Measurements from ENCODE around the gene CHCHD6.
A peak's percentile ranks its signal among the peaks of the same experiment; 100 is the strongest.

The CHCHD6 gene

DNA sequence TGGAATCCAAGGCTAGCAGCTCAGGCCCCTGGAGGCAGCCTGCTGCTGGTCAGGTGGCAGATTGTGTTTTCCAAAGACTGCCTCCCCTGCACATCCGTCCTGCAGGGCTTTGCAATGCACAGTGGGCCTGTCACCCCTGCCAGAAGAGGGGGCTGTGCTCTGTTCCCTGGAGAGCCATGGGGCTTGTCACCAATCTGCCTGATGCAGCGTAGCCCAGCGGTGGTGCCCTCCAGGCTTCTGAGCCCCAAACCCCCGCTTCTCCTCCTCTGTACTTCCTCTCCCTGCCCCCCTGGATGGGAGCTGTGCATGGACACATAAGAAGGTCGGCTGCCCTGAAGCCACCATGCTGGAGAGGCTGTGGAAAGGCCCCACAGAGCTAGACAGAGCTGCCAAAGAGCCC, 268.8 kb downstream of the CHCHD6 start:
- H3K4me3 ChIP-seq (ENCODE audit: low read length) = no peak overlapping the region

GRCh38 chr3:126973814-126974213, 269.8 kb downstream of the CHCHD6 start:
- no peak overlapping the region for H3K4me3 ChIP-seq (ENCODE audit: low read length)
- no peak for DNase-seq (ENCODE audit: low read depth, low spot score)

More for the DNA sequence above, 268.8 kb downstream of the CHCHD6 start:
- no peak for DNase-seq (ENCODE audit: low read depth, low spot score)

DNA sequence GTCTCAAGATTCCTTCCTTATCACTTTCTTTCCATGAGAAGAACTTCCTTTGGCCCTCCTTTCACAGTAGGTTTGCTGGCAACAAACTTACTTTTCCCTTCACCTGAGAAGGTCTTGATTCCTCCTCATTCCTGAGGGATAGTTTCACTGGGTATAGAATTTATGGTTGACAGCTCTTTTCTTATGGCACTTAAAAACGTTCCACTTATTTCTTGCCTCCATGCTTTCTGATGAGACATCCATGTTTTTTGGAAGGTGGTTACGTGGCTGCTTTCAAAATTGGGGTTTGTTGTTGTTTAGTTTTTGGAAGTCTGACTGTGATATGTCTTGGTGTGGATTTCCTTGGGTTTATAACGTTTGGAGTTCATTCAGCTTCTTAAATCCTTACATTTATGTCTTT, 270.7 kb downstream of the CHCHD6 start:
- no peak overlapping the region for H3K4me3 ChIP-seq (ENCODE audit: low read length)
- no peak for DNase-seq (ENCODE audit: low read depth, low spot score)

DNA sequence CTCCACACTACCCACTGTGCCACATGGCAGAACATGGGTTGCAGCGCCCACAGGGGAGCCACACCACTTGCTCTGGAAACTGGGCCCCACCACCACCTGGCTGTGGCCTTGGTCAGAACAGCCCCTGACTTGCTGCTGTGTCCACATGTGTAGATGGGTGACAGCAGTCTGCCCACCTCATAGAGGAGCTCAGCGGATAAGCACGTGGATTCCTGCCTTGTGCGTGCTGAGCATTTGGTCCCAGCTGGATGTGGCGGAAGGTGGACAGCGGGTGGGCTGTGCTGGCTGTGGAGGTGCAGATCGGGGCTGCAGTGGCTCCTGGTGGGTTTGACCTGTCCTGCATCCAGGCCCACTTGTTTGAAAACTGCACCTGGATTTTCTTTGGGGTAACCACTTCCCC, 272.9 kb downstream of the CHCHD6 start:
- no peak overlapping the region for H3K4me3 ChIP-seq (ENCODE audit: low read length)
- no peak for DNase-seq (ENCODE audit: low read depth, low spot score)

GRCh38 chr3:126977821-126978220, 273.8 kb downstream of the CHCHD6 start:
- DNase-seq (ENCODE audit: low read depth, low spot score) = no peak
- H3K4me3 ChIP-seq (ENCODE audit: low read length) = no peak overlapping the region

DNA sequence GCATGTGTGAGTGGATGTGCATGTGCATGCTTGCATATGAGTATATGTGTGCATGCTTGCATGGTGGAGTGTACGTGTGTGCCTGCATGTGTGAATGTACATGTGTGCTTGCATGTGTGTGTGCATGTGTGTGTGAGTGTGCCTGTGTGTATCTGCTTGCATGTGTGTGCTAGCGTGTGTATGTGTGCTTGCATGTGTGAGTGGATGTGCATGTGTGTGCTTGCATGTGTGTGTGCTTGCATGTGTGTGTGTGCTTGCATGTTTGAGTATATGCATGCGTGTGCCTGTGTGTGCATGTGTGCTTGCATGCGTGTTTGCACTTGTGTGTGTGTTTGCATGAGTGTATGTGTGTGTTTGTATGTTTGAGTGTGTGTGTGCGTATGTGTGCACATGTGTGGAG, 274.3 kb downstream of the CHCHD6 start:
- no peak overlapping the region for H3K4me3 ChIP-seq (ENCODE audit: low read length)
- no peak for DNase-seq (ENCODE audit: low read depth, low spot score)

- H3K4me3 ChIP-seq (ENCODE audit: low read length) = no peak overlapping the region
- peak; percentile 20 for DNase-seq (ENCODE audit: low read depth, low spot score)
Measured at GRCh38 chr3:126979046-126979628, 275.1 kb downstream of the CHCHD6 start.

DNA sequence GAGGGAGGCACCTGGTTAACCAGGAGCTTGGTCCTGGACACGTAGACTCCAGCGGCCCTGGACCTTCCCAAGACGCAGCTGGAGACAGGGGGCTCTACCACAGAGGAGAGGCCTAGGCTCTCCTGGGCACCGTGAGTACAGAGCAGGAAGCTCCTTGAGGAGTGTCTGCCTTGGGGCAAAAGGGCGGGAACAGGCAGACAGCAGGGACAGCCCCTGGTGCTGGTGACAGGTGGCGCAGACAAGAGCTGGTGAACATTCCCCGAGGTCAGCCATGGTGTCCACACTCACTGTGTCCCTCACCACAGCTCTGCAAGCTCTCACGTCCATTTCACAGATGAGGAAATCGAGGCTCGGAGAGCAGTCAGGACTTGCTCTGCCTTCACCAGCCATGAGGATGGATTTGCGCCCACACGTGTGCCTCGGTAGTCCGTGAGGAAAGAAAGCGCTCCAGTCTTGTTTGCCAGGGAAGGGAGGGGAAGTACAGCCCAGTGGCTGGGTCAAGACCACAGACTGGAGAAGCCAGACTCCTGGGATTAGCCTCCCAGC, 276.3 kb downstream of the CHCHD6 start:
- H3K4me3 ChIP-seq (ENCODE audit: low read length) = no peak overlapping the region
- DNase-seq (ENCODE audit: low read depth, low spot score) = no peak

DNA sequence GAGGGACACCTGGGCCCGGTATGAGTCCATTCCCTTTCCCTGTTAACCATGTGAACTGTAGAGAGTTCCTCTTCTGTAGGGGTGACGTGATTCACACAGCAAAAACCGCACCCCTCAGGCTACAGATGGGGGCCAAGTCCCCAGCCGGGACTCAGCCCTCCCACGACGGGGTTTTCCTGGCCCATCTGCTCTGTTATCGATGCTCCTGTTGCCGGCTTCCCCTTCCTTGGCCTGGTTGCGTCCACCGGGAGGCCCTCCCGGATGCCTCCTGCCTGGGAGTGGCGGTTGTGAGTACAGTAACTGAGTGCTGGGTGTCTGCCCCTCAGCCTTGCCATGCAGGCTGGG, 278.1 kb downstream of the CHCHD6 start:
- H3K4me3 ChIP-seq (ENCODE audit: low read length) = peak overlapping the region; percentile 54
- no peak for DNase-seq (ENCODE audit: low read depth, low spot score)

GRCh38 chr3:126982471-126983175, 278.6 kb downstream of the CHCHD6 start, which contains the start of gene PLXNA1:
Gene PLXNA1, plus strand, starts transcription at chr3:126983115. Its CDS starts 5,479 bp downstream, at chr3:126988594.
- H3K4me3 ChIP-seq (ENCODE audit: low read length) = peak within 1 kb of the TSS; percentile 54
- DNase-seq (ENCODE audit: low read depth, low spot score) = peak; percentile 67

DNA sequence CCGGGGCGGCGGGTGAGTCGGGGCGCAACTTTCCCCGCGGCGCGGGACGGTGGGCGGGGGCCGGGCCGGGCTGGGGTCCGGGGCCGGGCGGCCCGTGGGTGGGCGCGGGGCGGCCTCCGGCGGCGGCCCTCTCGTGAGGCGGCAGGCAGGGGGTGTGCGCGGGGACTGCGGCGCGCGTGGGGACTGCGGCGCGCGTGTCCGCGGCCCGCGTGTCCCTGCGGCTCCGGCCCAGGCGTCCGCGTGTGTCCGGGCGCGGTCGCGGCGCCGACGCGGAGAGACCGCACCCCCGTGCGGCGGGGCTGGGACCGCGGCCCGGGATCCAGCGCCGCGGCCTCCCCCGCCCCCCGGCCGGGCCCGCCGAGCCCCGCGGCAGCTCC, 279.2 kb downstream of the CHCHD6 start:
- no peak for DNase-seq (ENCODE audit: low read depth, low spot score)

GRCh38 chr3:126983653-126984390, 279.8 kb downstream of the CHCHD6 start:
- DNase-seq (ENCODE audit: low read depth, low spot score) = no peak
- peak overlapping the region; percentile 53 for H3K4me3 ChIP-seq (ENCODE audit: low read length)

More for the DNA sequence above, 279.2 kb downstream of the CHCHD6 start:
- peak overlapping the region; percentile 53 for H3K4me3 ChIP-seq (ENCODE audit: low read length)

DNA sequence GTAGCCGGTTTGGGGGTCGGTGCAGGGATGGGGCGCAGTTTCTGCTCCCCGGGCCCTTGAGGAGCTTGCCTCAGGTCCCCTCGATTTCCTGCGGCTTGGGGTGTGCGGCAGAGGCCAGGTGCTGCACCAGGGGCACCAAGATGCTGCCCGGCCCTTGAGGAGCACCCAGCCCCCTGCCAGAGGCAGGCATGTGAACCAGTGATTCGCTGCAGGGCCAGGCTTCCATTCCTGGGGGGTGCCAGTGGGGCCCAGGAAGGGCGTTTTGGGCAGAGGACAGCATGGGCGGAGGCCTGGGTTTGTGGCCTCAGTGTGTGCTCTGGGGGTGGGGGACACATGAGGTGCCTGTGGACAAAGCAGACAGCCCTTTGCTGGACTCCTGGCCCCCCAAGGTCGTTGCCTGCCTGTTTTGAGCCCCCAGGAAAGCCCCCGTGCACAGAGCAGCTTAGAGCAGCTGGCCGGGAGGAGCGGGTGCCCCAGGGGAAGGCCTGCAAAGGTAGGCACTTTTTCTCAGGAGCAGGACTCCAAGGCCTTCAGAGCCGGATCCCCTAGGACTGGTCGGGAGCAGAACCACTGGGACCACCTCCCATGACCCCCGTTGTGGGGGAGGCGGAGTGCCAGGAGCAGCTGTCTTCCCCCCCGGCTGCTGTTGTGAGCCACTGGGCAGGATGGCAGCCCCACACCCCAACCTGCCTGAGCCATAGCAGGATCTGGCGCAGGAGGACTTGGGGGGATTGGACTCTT, 280.5 kb downstream of the CHCHD6 start:
- no peak for DNase-seq (ENCODE audit: low read depth, low spot score)

DNA sequence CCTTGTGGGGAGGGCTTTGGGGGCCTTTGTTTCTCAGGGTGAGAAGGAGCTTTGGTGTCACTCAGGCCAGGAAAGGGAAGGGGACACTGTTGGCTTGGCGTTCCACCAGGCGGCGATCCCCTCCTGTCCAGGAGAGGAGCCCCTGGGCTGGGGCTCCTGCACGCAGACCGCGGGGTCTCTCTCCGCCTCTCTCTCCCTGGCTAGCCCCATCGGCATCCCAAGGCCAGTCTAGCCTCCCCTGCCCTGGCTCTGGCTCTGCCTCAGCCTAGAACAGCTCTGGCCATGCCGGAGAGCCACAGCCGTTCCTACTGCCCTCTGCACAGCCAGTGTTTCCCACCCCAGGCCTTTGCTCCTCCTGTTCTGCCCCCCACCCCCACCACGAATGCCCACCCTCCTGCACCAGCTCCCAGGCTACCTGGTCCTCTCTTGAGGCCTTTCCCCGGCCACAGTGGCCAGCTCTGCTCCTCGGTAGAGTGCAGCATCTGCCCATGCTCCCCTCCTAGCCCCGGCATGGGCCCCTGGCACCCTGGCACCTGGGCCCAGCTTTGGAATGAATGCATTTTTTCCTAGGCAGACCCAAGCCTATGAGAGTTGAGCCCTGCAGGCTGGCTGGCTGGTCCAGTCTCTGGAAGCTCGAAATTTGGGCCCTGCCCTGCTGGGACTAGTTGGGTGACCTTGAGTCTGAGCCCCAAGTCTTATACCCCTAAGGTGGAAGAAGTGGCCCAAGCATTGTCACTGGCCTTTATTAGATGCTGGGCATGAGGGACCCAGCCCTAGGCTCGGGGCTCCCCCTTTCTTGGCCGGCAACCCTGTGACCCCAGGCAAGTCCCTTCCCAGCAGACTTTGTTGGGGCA, 281.3 kb downstream of the CHCHD6 start:
- no peak overlapping the region for H3K4me3 ChIP-seq (ENCODE audit: low read length)
- DNase-seq (ENCODE audit: low read depth, low spot score) = no peak

More for the DNA sequence above, 280.5 kb downstream of the CHCHD6 start:
- peak overlapping the region; percentile 53 for H3K4me3 ChIP-seq (ENCODE audit: low read length)

DNA sequence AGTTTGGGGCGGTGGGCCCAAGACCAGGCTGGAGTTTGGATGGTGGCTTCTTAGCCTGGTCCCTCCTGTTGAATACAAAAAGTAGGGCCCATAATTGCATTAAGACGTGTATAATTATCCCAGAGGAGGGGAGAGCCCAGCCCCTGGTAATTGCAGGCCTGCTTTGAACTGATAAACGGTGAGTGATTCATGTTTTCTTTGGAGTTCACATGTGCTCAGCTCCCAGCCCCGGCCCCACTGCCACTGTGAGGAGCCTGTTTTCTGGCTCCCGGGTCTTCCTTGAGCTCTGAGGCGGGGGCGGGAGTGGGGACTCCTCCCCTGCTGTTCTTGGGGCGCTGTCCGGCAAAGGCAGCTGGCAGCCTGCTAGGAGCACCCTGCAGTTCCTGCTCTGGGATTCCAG, 282.0 kb downstream of the CHCHD6 start:
- H3K4me3 ChIP-seq (ENCODE audit: low read length) = no peak overlapping the region
- DNase-seq (ENCODE audit: low read depth, low spot score) = no peak

GRCh38 chr3:126987129-126987528, 283.1 kb downstream of the CHCHD6 start:
- no peak overlapping the region for H3K4me3 ChIP-seq (ENCODE audit: low read length)
- DNase-seq (ENCODE audit: low read depth, low spot score) = no peak

DNA sequence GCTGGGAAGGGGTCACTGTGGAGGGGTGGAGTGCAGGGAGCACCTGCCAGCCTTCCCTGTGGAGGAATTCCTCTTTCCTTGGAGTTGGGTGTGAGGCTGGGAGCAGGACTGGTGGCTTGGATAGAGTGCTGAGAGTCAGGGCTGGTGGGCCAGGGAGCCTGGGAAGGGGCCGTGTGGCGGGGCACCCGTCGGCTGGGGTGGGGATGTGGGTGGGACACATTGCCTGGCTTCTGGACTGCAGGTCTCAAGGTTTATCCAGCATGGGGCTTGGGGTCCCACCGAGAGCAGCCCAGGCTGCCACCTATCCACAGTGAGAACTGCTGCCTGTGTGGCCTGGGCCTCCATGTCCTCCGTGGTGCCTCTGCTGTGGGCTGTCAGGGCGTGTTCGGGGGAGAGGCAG, 283.6 kb downstream of the CHCHD6 start:
- no peak overlapping the region for H3K4me3 ChIP-seq (ENCODE audit: low read length)

GRCh38 chr3:126988451-126989021, 284.5 kb downstream of the CHCHD6 start:
- DNase-seq (ENCODE audit: low read depth, low spot score) = no peak
- no peak overlapping the region for H3K4me3 ChIP-seq (ENCODE audit: low read length)

More for the DNA sequence above, 283.6 kb downstream of the CHCHD6 start:
- no peak for DNase-seq (ENCODE audit: low read depth, low spot score)
